Smooth muscle cell (in vitro differentiated cells): Measurements from ENCODE around the gene POR. TPM values are rescaled to one million over a fixed set of nuclear protein-coding genes. Genes with fewer than 3 reads are reported as not detected.

Source experiments
- DNase-seq: peaks from one replicate; lab custom pipeline; 2025; ENCODE audit not compliant: unreplicated experiment; lab: John Stamatoyannopoulos, UW
- H2AFZ ChIP-seq: fragments of 200-600 bp; sonication (generic); 2 replicates; pipeline ENCODE4 v1.6.0; 2016; ENCODE audit warnings: antibody characterized with exemption, low read depth, mild to moderate bottlenecking
- H3F3A ChIP-seq: fragments of 200-600 bp; sonication (generic); 2 replicates; pipeline ENCODE4 v1.6.0; 2017; ENCODE audit warnings: antibody characterized with exemption, low read depth
- H3K27ac ChIP-seq: fragments of 200-600 bp; sonication (generic); 2 replicates; pipeline ENCODE4 v1.5.1; 2016; ENCODE audit warnings: low read depth, mild to moderate bottlenecking
- H3K27me3 ChIP-seq: fragments of 200-600 bp; sonication (generic); 2 replicates; pipeline ENCODE4 v1.6.1; 2016; ENCODE audit warnings: low read depth, mild to moderate bottlenecking
- H3K36me3 ChIP-seq: fragments of 200-600 bp; sonication (generic); 2 replicates; pipeline ENCODE4 v1.5.1; 2016; ENCODE audit warnings: low read depth
- H3K4me1 ChIP-seq: fragments of 200-600 bp; sonication (generic); 2 replicates; pipeline ENCODE4 v1.5.1; 2016; ENCODE audit warnings: low read depth
- H3K4me2 ChIP-seq: fragments of 200-600 bp; sonication (generic); 2 replicates; pipeline ENCODE4 v1.6.0; 2016; ENCODE audit warnings: mild to moderate bottlenecking
- H3K4me3 ChIP-seq: fragments of 200-600 bp; sonication (generic); 2 replicates; pipeline ENCODE4 v1.5.1; 2016; ENCODE audit warnings: mild to moderate bottlenecking
- H3K79me2 ChIP-seq: fragments of 200-600 bp; sonication (generic); 2 replicates; pipeline ENCODE4 v1.6.0; 2016; ENCODE audit warnings: low read depth, mild to moderate bottlenecking
- H3K9ac ChIP-seq: fragments of 200-600 bp; sonication (generic); 2 replicates; pipeline ENCODE4 v1.6.0; 2016; ENCODE audit warnings: low read depth
- H3K9me3 ChIP-seq: fragments of 200-600 bp; sonication (generic); replicated peaks from 2 replicates; pipeline ENCODE4 v1.5.1; 2016; ENCODE audit warnings: low read depth
- H4K20me1 ChIP-seq: fragments of 200-600 bp; sonication (generic); 2 replicates; pipeline ENCODE4 v1.6.0; 2016; ENCODE audit warnings: low read depth
- WGBS: methylation state at CpG from one replicate; pipeline ENCODE4 v1.1.7; 2016; ENCODE audit warnings: low lambda C conversion rate; 5-methylcytosine and 5-hydroxymethylcytosine counted together
- polyA plus RNA-seq: library from polyadenylated mRNA; unstranded; fragments of >200 nt; fragmentation: Nextera tagmentation; extraction: Ambion mirVana; gene quantifications from 2 replicates; pipeline ENCODE4 v1.2.1, GENCODE V29; 2016
- total RNA-seq: library from RNA; depleted of rRNA; stranded (reverse); fragments of >200 nt; gene quantifications from 2 replicates; pipeline ENCODE4 v1.2.3, GENCODE V29; 2014
- TF ChIP-seq, protein P1 (sequence below): fragments of 200-600 bp; sonication (generic); IDR thresholded peaks from 2 replicates; pipeline ENCODE4 v1.5.1; 2017; ENCODE audit warnings: borderline replicate concordance, mild to moderate bottlenecking, antibody characterized with exemption; ENCODE audit not compliant: insufficient read depth, poor library complexity, severe bottlenecking

Gene POR
- total and polyA plus RNA-seq, 2 experiments from 2014 or later: 46.7 to 52.7 TPM

GRCh38 chr7:75867390-75867717 is 47.6 kb upstream of the POR start:
- Histone ChIP-seq H3K27me3 (no peaks in the 10 kb centered on the region), H3K36me3 (no peaks in the 10 kb centered on the region), H3K4me1 (no peaks in the 10 kb centered on the region), H3K9me3 (no peaks in the 10 kb centered on the region), H3F3A (no peaks in the 10 kb centered on the region), H2AFZ (no peak overlapping the region), H3K4me2 (no peak overlapping the region), H3K9ac (no peak overlapping the region), H3K27ac (no peak overlapping the region), H3K79me2 (no peaks in the 10 kb centered on the region), H4K20me1 (no peaks in the 10 kb centered on the region), H3K4me3 (no peak overlapping the region)
- TF ChIP-seq, protein P1, sequence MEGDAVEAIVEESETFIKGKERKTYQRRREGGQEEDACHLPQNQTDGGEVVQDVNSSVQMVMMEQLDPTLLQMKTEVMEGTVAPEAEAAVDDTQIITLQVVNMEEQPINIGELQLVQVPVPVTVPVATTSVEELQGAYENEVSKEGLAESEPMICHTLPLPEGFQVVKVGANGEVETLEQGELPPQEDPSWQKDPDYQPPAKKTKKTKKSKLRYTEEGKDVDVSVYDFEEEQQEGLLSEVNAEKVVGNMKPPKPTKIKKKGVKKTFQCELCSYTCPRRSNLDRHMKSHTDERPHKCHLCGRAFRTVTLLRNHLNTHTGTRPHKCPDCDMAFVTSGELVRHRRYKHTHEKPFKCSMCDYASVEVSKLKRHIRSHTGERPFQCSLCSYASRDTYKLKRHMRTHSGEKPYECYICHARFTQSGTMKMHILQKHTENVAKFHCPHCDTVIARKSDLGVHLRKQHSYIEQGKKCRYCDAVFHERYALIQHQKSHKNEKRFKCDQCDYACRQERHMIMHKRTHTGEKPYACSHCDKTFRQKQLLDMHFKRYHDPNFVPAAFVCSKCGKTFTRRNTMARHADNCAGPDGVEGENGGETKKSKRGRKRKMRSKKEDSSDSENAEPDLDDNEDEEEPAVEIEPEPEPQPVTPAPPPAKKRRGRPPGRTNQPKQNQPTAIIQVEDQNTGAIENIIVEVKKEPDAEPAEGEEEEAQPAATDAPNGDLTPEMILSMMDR: no peak
- DNase-seq: no peak
- 50% methylated on average over 4 of the region's 4 CpGs for WGBS

DNA sequence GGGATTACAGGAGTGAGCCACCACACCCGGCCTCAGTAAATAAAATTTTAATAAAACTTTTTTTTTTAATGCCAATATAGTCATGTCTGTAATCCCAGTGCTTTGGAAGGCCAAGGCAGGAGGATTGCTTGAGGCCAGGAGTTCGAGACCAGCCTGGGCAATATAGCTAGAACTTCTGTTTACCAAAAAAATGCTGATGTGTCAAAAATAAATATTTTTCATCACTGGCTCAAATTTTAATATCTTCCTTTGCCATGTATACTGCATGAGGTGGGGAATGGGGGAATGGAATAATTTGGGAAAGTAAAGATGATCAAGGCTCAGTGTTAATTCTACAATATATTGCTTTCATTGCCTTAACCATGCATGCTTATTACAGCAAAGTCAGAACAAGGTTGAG is 46.8 kb upstream of the POR start:
- Histone ChIP-seq H3K4me1 (no peaks in the 10 kb centered on the region), H3F3A (no peaks in the 10 kb centered on the region), H3K9me3 (no peaks in the 10 kb centered on the region), H4K20me1 (no peaks in the 10 kb centered on the region), H3K27me3 (no peaks in the 10 kb centered on the region), H3K4me2 (no peak overlapping the region), H3K4me3 (no peak overlapping the region), H2AFZ (no peak overlapping the region), H3K79me2 (no peaks in the 10 kb centered on the region), H3K9ac (no peak overlapping the region), H3K36me3 (no peaks in the 10 kb centered on the region), H3K27ac (no peak overlapping the region)
- DNase-seq: no peak
- TF ChIP-seq, protein P1: no peak
- 97% methylated on average over 2 of the region's 2 CpGs for WGBS

GRCh38 chr7:75869776-75870379 is 45.1 kb upstream of the POR start:
- H3K4me3 ChIP-seq: no peak overlapping the region
- no peak for DNase-seq
- H3F3A ChIP-seq: no peaks in the 10 kb centered on the region
- H3K27ac ChIP-seq: no peak overlapping the region
- no peaks in the 10 kb centered on the region for H3K4me1 ChIP-seq
- H3K36me3 ChIP-seq: no peaks in the 10 kb centered on the region
- 79% methylated on average over 7 of the region's 7 CpGs for WGBS
- no peaks in the 10 kb centered on the region for H4K20me1 ChIP-seq
- TF ChIP-seq, protein P1: no peak
- no peak overlapping the region for H2AFZ ChIP-seq
- H3K9me3 ChIP-seq: no peaks in the 10 kb centered on the region
- no peak overlapping the region for H3K9ac ChIP-seq
- no peaks in the 10 kb centered on the region for H3K79me2 ChIP-seq
- no peak overlapping the region for H3K4me2 ChIP-seq
- no peaks in the 10 kb centered on the region for H3K27me3 ChIP-seq

DNA sequence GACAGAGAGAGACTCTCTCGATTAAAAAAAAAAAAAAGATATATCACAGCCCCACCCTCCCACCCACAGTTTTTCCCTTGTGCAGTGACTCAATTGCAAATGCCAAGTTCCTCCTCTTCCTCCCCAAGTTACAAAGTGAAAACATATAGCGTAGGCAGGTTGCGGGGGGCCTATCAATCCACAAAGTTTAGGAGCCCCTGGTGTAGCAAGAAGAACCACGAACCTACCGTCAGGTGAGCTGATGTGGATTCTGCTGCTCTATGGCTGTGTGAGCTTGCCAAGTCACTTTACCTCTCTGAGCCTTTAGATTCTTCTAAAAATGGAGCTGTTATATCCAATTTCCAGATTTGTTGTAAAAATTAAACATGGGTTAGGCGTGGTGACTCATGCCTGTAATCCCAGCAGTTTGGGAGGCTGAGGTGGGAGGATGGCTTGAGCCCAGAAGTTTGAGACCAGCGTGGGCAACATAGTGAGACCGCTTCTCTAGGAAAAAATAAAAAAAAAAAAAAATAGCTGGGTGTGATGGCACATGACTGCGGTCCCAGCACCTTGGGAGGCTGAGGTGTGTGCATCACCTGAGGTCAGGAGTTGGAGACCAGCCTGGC is 44.3 kb upstream of the POR start:
- H3K27ac ChIP-seq: no peak overlapping the region
- H3K9me3 ChIP-seq: no peaks in the 10 kb centered on the region
- no peaks in the 10 kb centered on the region for H3F3A ChIP-seq
- WGBS: 95% methylated on average over 9 of the region's 9 CpGs
- no peak overlapping the region for H3K4me2 ChIP-seq
- H3K36me3 ChIP-seq: no peaks in the 10 kb centered on the region
- TF ChIP-seq, protein P1: no peak
- no peaks in the 10 kb centered on the region for H3K4me1 ChIP-seq
- H3K4me3 ChIP-seq: no peak overlapping the region
- no peaks in the 10 kb centered on the region for H3K27me3 ChIP-seq
- H4K20me1 ChIP-seq: no peaks in the 10 kb centered on the region
- H3K9ac ChIP-seq: no peak overlapping the region
- H2AFZ ChIP-seq: no peak overlapping the region
- no peaks in the 10 kb centered on the region for H3K79me2 ChIP-seq
- no peak for DNase-seq
